Measurements from ENCODE around the gene KRTAP2-4. TPM values are rescaled to one million over a fixed set of nuclear protein-coding genes. Genes with fewer than 3 reads are reported as not detected.
"Not testable (repeated sequence)": the region's sequence is repeated elsewhere in the genome, so short reads cannot be mapped to it uniquely, and the experiment has no call there.

Gene KRTAP2-4
- total RNA-seq, 1 experiment from 2014 or later: not detected

DNA sequence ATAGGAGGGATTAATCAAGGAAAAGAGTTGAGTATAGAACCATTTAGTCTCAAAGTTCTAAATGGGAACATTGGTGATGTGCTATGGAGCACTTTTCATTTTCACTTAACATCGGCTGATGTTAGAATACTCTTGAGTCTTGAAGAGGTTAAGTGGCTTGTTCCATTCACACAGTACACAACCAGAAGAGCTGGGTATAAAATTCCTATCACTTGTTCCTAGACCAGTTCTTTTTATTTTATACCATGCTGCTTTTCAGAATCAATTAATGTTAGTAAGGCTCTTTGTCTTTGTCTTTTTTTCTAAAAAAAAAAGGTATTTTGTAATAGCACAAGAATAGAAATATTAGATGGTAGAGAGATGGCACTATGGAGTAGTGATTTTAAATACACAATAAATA lies 22.7 kb downstream of the KRTAP2-4 start:
- CTCF ChIA-PET: no interaction called here

DNA sequence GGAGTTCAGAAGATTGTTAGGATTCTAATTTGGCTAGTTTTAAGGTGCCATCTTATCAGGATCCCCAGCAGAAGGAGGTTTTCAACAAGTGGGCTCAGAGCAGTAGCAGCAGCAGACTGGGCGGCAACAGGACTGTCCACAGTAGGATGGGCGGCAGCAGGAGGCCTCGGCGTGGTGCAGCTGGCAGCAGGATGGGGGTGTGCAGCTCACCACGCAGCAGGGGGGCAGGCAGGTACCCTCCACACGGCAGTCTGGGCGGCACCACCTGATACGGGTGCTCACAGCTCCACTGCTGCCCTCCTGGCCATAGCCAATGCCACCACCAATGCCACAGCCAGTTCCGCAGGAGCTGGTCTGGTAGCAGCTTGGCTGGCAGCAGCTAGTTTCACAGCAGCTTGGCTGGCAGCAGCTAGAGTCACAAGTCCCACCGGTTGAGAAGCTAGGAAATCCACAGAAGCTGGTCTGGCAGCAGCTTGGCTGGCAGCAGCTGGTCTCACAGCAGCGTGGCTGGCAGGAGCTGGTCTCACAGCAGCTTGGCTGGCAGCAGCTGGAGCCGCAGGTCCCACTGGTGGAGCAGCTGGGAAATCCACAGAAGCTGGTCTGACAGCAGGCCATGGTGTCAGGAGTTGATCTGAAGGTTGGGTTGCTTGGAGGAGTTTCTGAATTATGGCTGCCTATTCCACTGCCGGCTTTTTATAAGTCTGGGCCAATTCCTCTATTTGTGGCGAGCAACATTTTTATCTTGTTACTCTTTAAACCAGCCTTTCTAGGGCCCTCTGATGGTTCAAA lies 24.7 kb downstream of the KRTAP2-4 start, which contains the start of gene KRTAP1-1:
Gene KRTAP1-1 (minus strand): TSS at position 668 of the 789 bp plus-strand sequence. CDS start 53 bp downstream, at position 615.
- intact Hi-C loops (cut with micrococcal nuclease; ENCODE audit: unreplicated experiment): not testable (repeated sequence)

More for the DNA sequence above, 22.7 kb downstream of the KRTAP2-4 start:
- Histone ChIP-seq H3K9me3 (ENCODE audit: low read depth, low read length, poor library complexity, severe bottlenecking) (no peaks in the 10 kb centered on the region), H3K4me3 (ENCODE audit: low read depth, low read length, poor library complexity, severe bottlenecking) (no peak overlapping the region), H3K27ac (ENCODE audit: low read depth, low read length, poor library complexity, severe bottlenecking) (no peak overlapping the region), H3K4me1 (ENCODE audit: insufficient read depth, low read length, poor library complexity, severe bottlenecking) (no peaks in the 10 kb centered on the region), H3K27me3 (replicated peaks; ENCODE audit: insufficient read depth, low read depth, low read length, poor library complexity) (no peaks in the 10 kb centered on the region), H3K36me3 (ENCODE audit: insufficient read depth, low read length, poor library complexity, severe bottlenecking) (no peaks in the 10 kb centered on the region)
- POLR2A ChIA-PET (ENCODE audit: low non-redundant PET): no interaction called here
- intact Hi-C loops (cut with micrococcal nuclease; ENCODE audit: unreplicated experiment): no loop called here
- DNase-seq (ENCODE audit: low spot score): no peak
- BruUV-seq (replicated peaks): no TSS peak
- TF ChIP-seq CTCF (conservative IDR thresholded peaks at IDR 0.05; ENCODE audit: low read depth, low read length) (no peak), EZH2 (IDR thresholded peaks at IDR 0.05; ENCODE audit: borderline replicate concordance, low read depth, low read length, poor library complexity, severe bottlenecking) (no peak)

DNA sequence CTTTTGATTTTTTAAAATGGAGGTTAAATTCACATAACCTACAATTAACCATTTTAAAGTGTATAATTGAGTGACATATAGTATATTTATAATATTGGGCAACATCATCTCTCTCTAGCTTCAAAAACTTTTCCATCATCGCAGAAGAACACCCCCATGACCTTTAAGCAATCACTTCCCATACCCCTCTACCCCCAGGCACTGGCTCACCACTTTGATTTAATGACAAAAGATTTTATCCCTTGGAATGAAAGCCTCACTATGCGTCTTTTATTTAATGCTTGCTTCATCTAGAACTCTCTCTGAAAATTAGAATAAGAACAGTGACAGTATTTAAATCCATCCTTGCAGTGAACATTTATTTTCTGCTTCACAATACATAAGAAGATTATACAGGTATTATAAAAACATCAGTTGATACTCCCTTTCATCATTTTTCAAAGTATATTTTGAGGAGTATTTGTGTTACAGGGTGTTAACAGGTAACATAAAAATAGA lies 27.8 kb downstream of the KRTAP2-4 start:
- DNase-seq (ENCODE audit: low spot score): no peak
- ChIA-PET POLR2A (ENCODE audit: low non-redundant PET) (no interaction called here), CTCF (no interaction called here)
- Histone ChIP-seq H3K27me3 (replicated peaks; ENCODE audit: insufficient read depth, low read depth, low read length, poor library complexity) (no peaks in the 10 kb centered on the region), H3K36me3 (ENCODE audit: insufficient read depth, low read length, poor library complexity, severe bottlenecking) (no peaks in the 10 kb centered on the region), H3K4me3 (ENCODE audit: low read depth, low read length, poor library complexity, severe bottlenecking) (no peak overlapping the region), H3K27ac (ENCODE audit: low read depth, low read length, poor library complexity, severe bottlenecking) (no peak overlapping the region), H3K4me1 (ENCODE audit: insufficient read depth, low read length, poor library complexity, severe bottlenecking) (no peaks in the 10 kb centered on the region), H3K9me3 (ENCODE audit: low read depth, low read length, poor library complexity, severe bottlenecking) (no peaks in the 10 kb centered on the region)
- BruUV-seq (replicated peaks): no TSS peak
- intact Hi-C loops (cut with micrococcal nuclease; ENCODE audit: unreplicated experiment): no loop called here
- TF ChIP-seq EZH2 (IDR thresholded peaks at IDR 0.05; ENCODE audit: borderline replicate concordance, low read depth, low read length, poor library complexity, severe bottlenecking) (no peak), CTCF (conservative IDR thresholded peaks at IDR 0.05; ENCODE audit: low read depth, low read length) (no peak)

More for the DNA sequence above, 24.7 kb downstream of the KRTAP2-4 start, which contains the start of gene KRTAP1-1:
- POLR2A ChIA-PET (ENCODE audit: low non-redundant PET); DNase-seq (ENCODE audit: low spot score); H3K27ac ChIP-seq (ENCODE audit: low read depth, low read length, poor library complexity, severe bottlenecking); CTCF ChIA-PET; H3K4me3 ChIP-seq (ENCODE audit: low read depth, low read length, poor library complexity, severe bottlenecking); H3K9me3 ChIP-seq (ENCODE audit: low read depth, low read length, poor library complexity, severe bottlenecking); H3K27me3 ChIP-seq (replicated peaks; ENCODE audit: insufficient read depth, low read depth, low read length, poor library complexity); H3K4me1 ChIP-seq (ENCODE audit: insufficient read depth, low read length, poor library complexity, severe bottlenecking); BruUV-seq (replicated peaks); H3K36me3 ChIP-seq (ENCODE audit: insufficient read depth, low read length, poor library complexity, severe bottlenecking): not testable (repeated sequence)

GRCh38 chr17:41034346-41034935 lies 31.2 kb downstream of the KRTAP2-4 start, which contains the start of gene KRTAP1-3:
KRTAP1-3 (minus strand) TSS chr17:41034874; CDS start chr17:41034821, 53 bp downstream.
- intact Hi-C loops (cut with micrococcal nuclease; ENCODE audit: unreplicated experiment); H3K27ac ChIP-seq (ENCODE audit: low read depth, low read length, poor library complexity, severe bottlenecking); H3K27me3 ChIP-seq (replicated peaks; ENCODE audit: insufficient read depth, low read depth, low read length, poor library complexity); H3K4me3 ChIP-seq (ENCODE audit: low read depth, low read length, poor library complexity, severe bottlenecking); H3K36me3 ChIP-seq (ENCODE audit: insufficient read depth, low read length, poor library complexity, severe bottlenecking); H3K4me1 ChIP-seq (ENCODE audit: insufficient read depth, low read length, poor library complexity, severe bottlenecking); H3K9me3 ChIP-seq (ENCODE audit: low read depth, low read length, poor library complexity, severe bottlenecking); CTCF ChIA-PET; BruUV-seq (replicated peaks); DNase-seq (ENCODE audit: low spot score): not testable (repeated sequence)
- POLR2A ChIA-PET (ENCODE audit: low non-redundant PET): interaction anchor here (0.6 kb wide), 1 partner anchor 15 kb away, joined by 3 read pairs; no protein-coding TSS in a partner anchor
